HepG2 (cell line): ENCODE measurements around the gene MTREX. TPM values are rescaled to one million over a fixed set of nuclear protein-coding genes. Genes with fewer than 3 reads are reported as not detected.

ENCODE experiments used
- ATAC-seq: fragments of 200-7000 bp; cut with Tn5 transposase; 3 replicates; pipeline ENCODE4 v1.9.1; 2020; ENCODE audit warnings: mild to moderate bottlenecking, moderate library complexity
- BruUV-seq: library from RNA; stranded (reverse); fragments of 400-500 nt; replicated peaks from 2 replicates; lab custom pipeline; 2021; lab: Mats Ljungman, UMichigan
- CTCF ChIA-PET: fragments of 300-600 bp; formaldehyde crosslinking; extraction: SDS; loops from one replicate; lab custom pipeline; 2021; ENCODE audit warnings: low total read pairs, inconsistent platforms, low intra/inter-chr PET ratio; lab: Yijun Ruan, JAX
- POLR2A ChIA-PET: fragments of 350-600 bp; sonication (Branson Sonifier 250); formaldehyde crosslinking; loops from one replicate; lab custom pipeline; 2020; ENCODE audit warnings: antibody characterized with exemption, inconsistent platforms; lab: Yijun Ruan, JAX
- DNase-seq: peaks from one replicate; pipeline ENCODE4 v3.0.0-alpha.2; 2015; ENCODE audit warnings: low spot score
- FAIRE-seq: peaks from 3 replicates; lab custom pipeline; 2011; peaks lifted over from hg19 to GRCh38; lab: Jason Lieb, UNC
- H2AFZ ChIP-seq: one replicate; pipeline ENCODE4 v1.6.1; 2011; ENCODE audit warnings: low read length, inconsistent platforms
- H3K27ac ChIP-seq: fragments of 300-600 bp; 3 replicates; pipeline ENCODE4 v1.8.0; 2011; ENCODE audit warnings: mixed run types, mild to moderate bottlenecking, mixed read lengths, low read length, inconsistent platforms; ENCODE audit not compliant: insufficient read depth; ENCODE audit errors: extremely low read length
- H3K27me3 ChIP-seq, 2 experiments: fragments of 200-600 bp in 1 of 2; 2 replicates in 1 of 2; 3 replicates in 1 of 2; pipeline versions ENCODE4 v1.6.0 to v1.8.0; 2011; ENCODE audit warnings: low read length in 2 of 2, mild to moderate bottlenecking in 2 of 2, moderate library complexity in 2 of 2, inconsistent platforms in 1 of 2; ENCODE audit not compliant: insufficient read depth in 2 of 2, control insufficient read depth in 1 of 2
- H3K36me3 ChIP-seq, 2 experiments: fragments of 200-600 bp in 1 of 2; replicated peaks in 1 of 2; 2 replicates in 1 of 2; 3 replicates in 1 of 2; pipeline versions ENCODE4 v1.5.1 to v1.8.0; 2011; ENCODE audit warnings: low read length in 2 of 2, inconsistent platforms in 1 of 2; ENCODE audit not compliant: insufficient read depth in 2 of 2, control insufficient read depth in 1 of 2
- H3K4me1 ChIP-seq: 2 replicates; pipeline ENCODE4 v1.5.1; 2012; ENCODE audit warnings: low read length, inconsistent platforms; ENCODE audit not compliant: insufficient read depth
- H3K4me2 ChIP-seq: 2 replicates; pipeline ENCODE4 v1.6.0; 2011; ENCODE audit warnings: low read depth, low read length, inconsistent platforms
- H3K4me3 ChIP-seq, 3 experiments: fragments of 200-600 bp in 1 of 3; sonication (generic), shearing (Covaris generic) in 1 of 3; replicated peaks in 1 of 3; 2 replicates each; pipeline ENCODE4 v1.5.1; 2011 to 2016; ENCODE audit warnings: low read length in 3 of 3, inconsistent platforms in 2 of 3, low read depth in 2 of 3, mild to moderate bottlenecking in 2 of 3, control low read depth in 1 of 3, mixed read lengths in 1 of 3; ENCODE audit not compliant: insufficient read depth in 1 of 3
- H3K79me2 ChIP-seq: one replicate; pipeline ENCODE4 v1.6.1; 2011; ENCODE audit warnings: low read length, inconsistent platforms; ENCODE audit not compliant: insufficient read depth
- H3K9ac ChIP-seq: 2 replicates; pipeline ENCODE4 v1.6.0; 2011; ENCODE audit warnings: mild to moderate bottlenecking, low read depth, low read length, inconsistent platforms; ENCODE audit not compliant: insufficient read depth
- H3K9me3 ChIP-seq: 2 replicates; pipeline ENCODE4 v1.5.1; 2012; ENCODE audit warnings: mild to moderate bottlenecking, low read length
- H4K20me1 ChIP-seq: 2 replicates; pipeline ENCODE4 v1.6.0; 2011; ENCODE audit warnings: inconsistent platforms, mild to moderate bottlenecking, low read length, moderate library complexity; ENCODE audit not compliant: insufficient read depth
- GABPB1 ChIP-seq: IDR thresholded peaks from 2 replicates; pipeline ENCODE4 v1.6.1; 2016; ENCODE audit warnings: mild to moderate bottlenecking, missing genetic modification reagents, moderate library complexity, missing compliant biosample characterization
- IRF2 ChIP-seq: IDR thresholded peaks from 2 replicates; pipeline ENCODE4 v1.6.1; 2018; ENCODE audit warnings: missing genetic modification reagents, missing compliant biosample characterization
- POGZ ChIP-seq: sonication (generic); formaldehyde crosslinking; IDR thresholded peaks from 2 replicates; pipeline ENCODE4 v1.4.0; 2020; ENCODE audit warnings: mild to moderate bottlenecking, missing genetic modification reagents
- ZNF431 ChIP-seq: sonication (generic); formaldehyde crosslinking; IDR thresholded peaks from 2 replicates; pipeline ENCODE4 v1.9.0; 2022; ENCODE audit warnings: missing genetic modification reagents, low read depth, mild to moderate bottlenecking, borderline replicate concordance
- ZNF614 ChIP-seq: IDR thresholded peaks from 2 replicates; pipeline ENCODE4 v1.6.1; 2018; ENCODE audit warnings: missing biosample characterization, missing genetic modification reagents, inconsistent platforms, borderline replicate concordance
- ZNF773 ChIP-seq: sonication (generic); formaldehyde crosslinking; IDR thresholded peaks from 2 replicates; pipeline ENCODE4 v1.4.0; 2020; ENCODE audit warnings: missing genetic modification reagents, borderline replicate concordance
- WGBS: methylation state at CpG from one replicate; pipeline ENCODE4 v1.1.6; 2017; ENCODE audit warnings: low lambda C conversion rate; 5-methylcytosine and 5-hydroxymethylcytosine counted together
- in situ Hi-C: cut with HindIII; loops from 2 replicates; pipeline ENCODE4 v1.10.0; 2017; ENCODE audit warnings: low pct_unique_long_range_greater_than_20kb; ENCODE audit not compliant: extremely low pct_ligation_motif_present
- intact Hi-C: fragments of 100-400 bp; cut with micrococcal nuclease; formaldehyde crosslinking; loops from one replicate; pipeline ENCODE4 v1.10.0; 2022; ENCODE audit not compliant: unreplicated experiment
- polyA plus RNA-seq, 8 experiments: library from polyadenylated mRNA; depleted of rRNA in 3 of 8; stranded (reverse) in 7 of 8; unstranded in 1 of 8; fragments of >200 nt; fragmentation: Illumina TruSeq in 4 of 8; extraction: Trizol in 4 of 8; gene quantifications; 2 replicates each; pipeline versions ENCODE4 v1.2.1 to v1.2.3, GENCODE V29; 2011 to 2016; ENCODE audit warnings: low read depth in 4 of 8, missing spikeins in 1 of 8, mixed read lengths in 1 of 8; ENCODE audit not compliant: insufficient read depth in 1 of 8
- total RNA-seq, 5 experiments: library from RNA; depleted of rRNA; stranded (reverse); fragments of >200 nt; fragmentation: Illumina TruSeq; extraction: Trizol; gene quantifications; 2 replicates each; pipeline ENCODE4 v1.2.3, GENCODE V29; 2016; ENCODE audit warnings: low read depth in 1 of 5
- TF ChIP-seq, protein P1 (sequence below): IDR thresholded peaks from 2 replicates; pipeline ENCODE4 v1.6.1; 2016; ENCODE audit warnings: low read depth
- TF ChIP-seq, protein P2 (sequence below): sonication (generic); formaldehyde crosslinking; IDR thresholded peaks from 2 replicates; pipeline ENCODE4 v1.4.0; 2020; ENCODE audit warnings: missing genetic modification reagents, borderline replicate concordance

The MTREX gene
- total and polyA plus RNA-seq, 2 of the 13 experiments (the other 11 are each of a cell fraction or from before 2014, with no cell fraction given), result 16.4 to 91.5 TPM

DNA sequence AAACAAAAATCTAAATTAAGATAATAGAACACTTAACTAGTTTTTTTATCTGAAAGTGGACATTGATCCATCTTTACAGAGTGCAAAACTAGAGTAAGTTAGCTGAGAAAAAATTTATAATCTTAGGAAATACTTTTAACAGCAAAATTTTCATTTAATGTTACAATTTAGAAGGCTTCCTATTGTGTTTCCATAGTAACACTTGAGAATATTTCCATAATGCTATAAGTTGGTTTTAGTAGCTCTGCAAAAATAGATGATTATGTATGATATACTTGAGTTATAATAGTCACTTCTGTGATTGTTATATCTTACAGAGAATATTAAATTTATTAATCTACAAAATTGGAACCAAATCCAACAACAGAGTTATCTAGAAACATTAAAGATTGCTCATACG is 78.6 kb downstream of the MTREX start (continued):
- TF ChIP-seq, protein P1, sequence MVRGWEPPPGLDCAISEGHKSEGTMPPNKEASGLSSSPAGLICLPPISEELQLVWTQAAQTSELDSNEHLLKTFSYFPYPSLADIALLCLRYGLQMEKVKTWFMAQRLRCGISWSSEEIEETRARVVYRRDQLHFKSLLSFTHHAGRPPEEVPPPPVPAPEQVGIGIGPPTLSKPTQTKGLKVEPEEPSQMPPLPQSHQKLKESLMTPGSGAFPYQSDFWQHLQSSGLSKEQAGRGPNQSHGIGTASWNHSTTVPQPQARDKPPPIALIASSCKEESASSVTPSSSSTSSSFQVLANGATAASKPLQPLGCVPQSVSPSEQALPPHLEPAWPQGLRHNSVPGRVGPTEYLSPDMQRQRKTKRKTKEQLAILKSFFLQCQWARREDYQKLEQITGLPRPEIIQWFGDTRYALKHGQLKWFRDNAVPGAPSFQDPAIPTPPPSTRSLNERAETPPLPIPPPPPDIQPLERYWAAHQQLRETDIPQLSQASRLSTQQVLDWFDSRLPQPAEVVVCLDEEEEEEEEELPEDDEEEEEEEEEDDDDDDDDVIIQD (CRISPR knock-in tag), result no peak
- TF ChIP-seq ZNF614 (CRISPR knock-in tag), result no peak

DNA sequence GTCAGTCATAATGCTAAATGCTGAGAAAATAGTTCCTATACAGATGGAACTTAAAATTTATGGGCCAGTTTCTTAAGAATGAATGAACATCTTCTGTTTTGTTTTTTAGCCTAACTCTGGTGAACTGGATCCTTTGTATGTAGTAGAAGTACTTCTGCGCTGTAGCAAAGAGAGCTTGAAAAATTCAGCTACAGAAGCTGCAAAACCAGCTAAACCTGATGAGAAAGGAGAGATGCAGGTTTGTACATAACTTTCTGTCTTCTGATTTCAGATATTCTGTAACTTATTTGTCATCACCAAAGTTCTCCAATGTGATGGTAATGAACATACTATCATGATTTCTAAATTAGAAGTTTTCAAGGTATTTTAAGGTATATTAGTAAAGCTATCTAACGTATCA is 80.1 kb downstream of the MTREX start:
- 99% methylated on average over 2 of the region's 2 CpGs for WGBS
- no peak overlapping the region for H3K4me3 ChIP-seq
- TF ChIP-seq IRF2 (no peak), GABPB1 (CRISPR knock-in tag) (no peak), POGZ (no peak), ZNF773 (CRISPR knock-in tag) (no peak), ZNF431 (CRISPR knock-in tag) (no peak)
- TF ChIP-seq, protein P2, sequence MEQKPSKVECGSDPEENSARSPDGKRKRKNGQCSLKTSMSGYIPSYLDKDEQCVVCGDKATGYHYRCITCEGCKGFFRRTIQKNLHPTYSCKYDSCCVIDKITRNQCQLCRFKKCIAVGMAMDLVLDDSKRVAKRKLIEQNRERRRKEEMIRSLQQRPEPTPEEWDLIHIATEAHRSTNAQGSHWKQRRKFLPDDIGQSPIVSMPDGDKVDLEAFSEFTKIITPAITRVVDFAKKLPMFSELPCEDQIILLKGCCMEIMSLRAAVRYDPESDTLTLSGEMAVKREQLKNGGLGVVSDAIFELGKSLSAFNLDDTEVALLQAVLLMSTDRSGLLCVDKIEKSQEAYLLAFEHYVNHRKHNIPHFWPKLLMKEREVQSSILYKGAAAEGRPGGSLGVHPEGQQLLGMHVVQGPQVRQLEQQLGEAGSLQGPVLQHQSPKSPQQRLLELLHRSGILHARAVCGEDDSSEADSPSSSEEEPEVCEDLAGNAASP (CRISPR knock-in tag), result no peak
- TF ChIP-seq, all 625 proteins: peak for 0
- POLR2A ChIA-PET, result no interaction called here
- in situ Hi-C loops, result no loop called here
- no TSS peak for BruUV-seq
- FAIRE-seq (no peak), DNase-seq (no peak), ATAC-seq (no peak)
- H3K27me3 ChIP-seq, result no peaks in the 10 kb centered on the region
- peaks cover 8 to 48% of the 10 kb centered on the region in 2 experiments for H3K36me3 ChIP-seq
- CTCF ChIA-PET, result no interaction called here
- peaks cover 13% of the 10 kb centered on the region for H3K9me3 ChIP-seq
- H4K20me1 ChIP-seq, result no peaks in the 10 kb centered on the region
- no peaks in the 10 kb centered on the region for H3K79me2 ChIP-seq
- no peak overlapping the region for H3K9ac ChIP-seq
- H3K4me1 ChIP-seq, result peaks cover 15% of the 10 kb centered on the region
- H2AFZ ChIP-seq, result no peak overlapping the region
- no peak overlapping the region for H3K27ac ChIP-seq
- H3K4me2 ChIP-seq, result no peak overlapping the region
- intact Hi-C loops, result no loop called here
